Keratinocyte (primary cell): ENCODE measurements around the gene NLGN3. TPM values are rescaled to one million over a fixed set of nuclear protein-coding genes. Genes with fewer than 3 reads are reported as not detected.

Experiments used
- DNase-seq: peaks from one replicate; pipeline ENCODE4 v3.0.0-alpha.2; 2011; ENCODE audit warnings: low read depth, missing footprints, low spot score
- FAIRE-seq: peaks from 2 replicates; lab custom pipeline; 2011; peaks lifted over from hg19 to GRCh38; lab: Jason Lieb, UNC
- H2AFZ ChIP-seq: 2 replicates; pipeline ENCODE4 v1.6.0; 2012; ENCODE audit warnings: low read length, control low read depth, inconsistent platforms; ENCODE audit not compliant: control insufficient read depth
- H3K27ac ChIP-seq: 2 replicates; pipeline ENCODE4 v1.5.1; 2011; ENCODE audit warnings: low read length; ENCODE audit not compliant: control insufficient read depth, insufficient read depth
- H3K27me3 ChIP-seq: 3 replicates; pipeline ENCODE4 v1.6.0; 2011; ENCODE audit warnings: low read length; ENCODE audit not compliant: control insufficient read depth, insufficient read depth; ENCODE audit errors: extremely low read depth
- H3K36me3 ChIP-seq, 2 experiments: 2 replicates in 1 of 2; 3 replicates in 1 of 2; pipeline ENCODE4 v1.5.1; 2011; ENCODE audit warnings: low read length in 2 of 2, mild to moderate bottlenecking in 1 of 2; ENCODE audit not compliant: control insufficient read depth in 2 of 2, insufficient read depth in 2 of 2; ENCODE audit errors: extremely low read depth in 1 of 2
- H3K4me1 ChIP-seq: 3 replicates; pipeline ENCODE4 v1.5.1; 2011; ENCODE audit warnings: low read length; ENCODE audit not compliant: control insufficient read depth, insufficient read depth; ENCODE audit errors: extremely low read depth
- H3K4me2 ChIP-seq: 3 replicates; pipeline ENCODE4 v1.6.0; 2011; ENCODE audit warnings: low read depth, low read length; ENCODE audit not compliant: control insufficient read depth, insufficient read depth; ENCODE audit errors: extremely low read depth
- H3K4me3 ChIP-seq, 3 experiments: fragments of 200-600 bp in 1 of 3; sonication (generic) in 1 of 3; 2 replicates in 2 of 3; 3 replicates in 1 of 3; pipeline ENCODE4 v1.5.1; 2011 to 2016; ENCODE audit warnings: low read length in 3 of 3, mild to moderate bottlenecking in 3 of 3, control low read depth in 2 of 3, inconsistent platforms in 1 of 3, low read depth in 1 of 3, mixed read lengths in 1 of 3, mixed run types in 1 of 3, moderate library complexity in 1 of 3; ENCODE audit not compliant: control insufficient read depth in 2 of 3, insufficient read depth in 2 of 3; ENCODE audit errors: extremely low read depth in 1 of 3
- H3K79me2 ChIP-seq: 2 replicates; pipeline ENCODE4 v1.6.0; 2012; ENCODE audit warnings: low read length; ENCODE audit not compliant: control insufficient read depth, insufficient read depth
- H3K9ac ChIP-seq: 3 replicates; pipeline ENCODE4 v1.6.0; 2011; ENCODE audit warnings: low read length; ENCODE audit not compliant: control insufficient read depth, insufficient read depth; ENCODE audit errors: extremely low read depth
- H3K9me1 ChIP-seq: 3 replicates; pipeline ENCODE4 v1.6.0; 2011; ENCODE audit warnings: low read length; ENCODE audit not compliant: control insufficient read depth, insufficient read depth; ENCODE audit errors: extremely low read depth
- H3K9me3 ChIP-seq: 2 replicates; pipeline ENCODE4 v1.5.1; 2012; ENCODE audit warnings: low read depth, low read length; ENCODE audit not compliant: control insufficient read depth
- H4K20me1 ChIP-seq: 3 replicates; pipeline ENCODE4 v1.6.0; 2011; ENCODE audit warnings: low read length; ENCODE audit not compliant: control insufficient read depth, insufficient read depth; ENCODE audit errors: extremely low read depth
- CTCF ChIP-seq, 3 experiments: IDR thresholded peaks in 1 of 3; conservative IDR thresholded peaks in 1 of 3; optimal IDR thresholded peaks in 1 of 3; 2 replicates in 2 of 3; 3 replicates in 1 of 3; pipeline versions ENCODE3 to v1.5.1; 2011; ENCODE audit warnings: low read length in 3 of 3, mild to moderate bottlenecking in 3 of 3, moderate library complexity in 2 of 3, control low read depth in 1 of 3, inconsistent platforms in 1 of 3; ENCODE audit not compliant: insufficient read depth in 2 of 3; ENCODE audit errors: extremely low read depth in 1 of 3
- EZH2 ChIP-seq: IDR thresholded peaks from one replicate; pipeline ENCODE4 v1.6.1; 2012; ENCODE audit warnings: inconsistent platforms, mild to moderate bottlenecking, low read length, moderate library complexity
- dilution Hi-C: fragments of 300-500 bp; cut with MboI; formaldehyde crosslinking; loops from one replicate; pipeline ENCODE4 v1.7.0; 2020; ENCODE audit warnings: low sequenced_read_pairs; ENCODE audit not compliant: extremely low pct_ligation_motif_present
- polyA plus RNA-seq, 5 experiments: library from polyadenylated mRNA; depleted of rRNA in 3 of 5; stranded (reverse) in 3 of 5; stranded (forward) in 1 of 5; unstranded in 1 of 5; fragments of >200 nt; gene quantifications; 1 replicate in 1 of 5; 2 replicates in 3 of 5; 3 replicates in 1 of 5; pipeline versions ENCODE4 v1.2.1 to v1.2.3, GENCODE V29; 2011 to 2012; ENCODE audit warnings: missing spikeins in 2 of 5, low read depth in 1 of 5, low replicate concordance in 1 of 5
- small RNA-seq, 3 experiments: library from RNA; depleted of rRNA; stranded (forward); fragments of <200 nt; gene quantifications; one replicate each; pipeline ENCODE3, GENCODE V24; 2012; ENCODE audit warnings: low read depth in 3 of 3, low replicate concordance in 1 of 3; ENCODE audit not compliant: insufficient read length in 3 of 3

The NLGN3 gene
- polyA plus RNA-seq, 1 donor (not counting 4 experiments of a cell fraction or from before 2014, with no cell fraction given), result 0.05 TPM

DNA sequence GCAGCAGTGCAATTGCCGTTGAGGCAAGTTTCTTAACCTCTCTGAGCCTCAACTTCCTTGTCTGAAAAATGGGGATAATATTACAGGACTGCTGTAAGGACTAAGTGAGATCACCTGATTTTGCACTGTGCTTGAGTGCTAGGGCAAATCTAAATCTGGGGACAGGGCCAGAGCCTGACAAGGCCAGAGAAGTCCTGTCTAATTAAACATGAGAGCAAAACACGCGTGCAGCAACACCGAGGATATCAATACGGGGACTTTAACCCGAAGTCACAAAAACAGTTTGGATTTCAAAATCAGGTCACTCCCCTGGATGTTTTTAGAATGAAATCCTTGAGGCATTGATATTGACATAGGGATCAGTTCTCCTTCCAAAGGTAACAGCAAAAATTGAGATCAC, 72.7 kb downstream of the NLGN3 start:
- no peak overlapping the region for H3K4me3 ChIP-seq
- no peaks in the 10 kb centered on the region for H3K27me3 ChIP-seq
- dilution Hi-C loops, result no loop called here
- no peak overlapping the region for H3K4me2 ChIP-seq
- TF ChIP-seq EZH2 (no peak), CTCF (optimal IDR thresholded peaks at IDR 0.05 in 1 of 3, IDR thresholded peaks at IDR 0.05 in 1 of 3, conservative IDR thresholded peaks at IDR 0.05 in 1 of 3; ENCODE audit: extremely low read depth in 1 of 3, insufficient read depth in 2 of 3, low read length in 3 of 3) (no peak)
- no peaks in the 10 kb centered on the region for H3K9me3 ChIP-seq
- no peak overlapping the region for H3K27ac ChIP-seq
- no peaks in the 10 kb centered on the region for H4K20me1 ChIP-seq
- H3K9ac ChIP-seq, result no peak overlapping the region
- DNase-seq (no peak), FAIRE-seq (no peak)
- no peaks in the 10 kb centered on the region for H3K79me2 ChIP-seq
- no peaks in the 10 kb centered on the region for H3K36me3 ChIP-seq
- H2AFZ ChIP-seq, result no peak overlapping the region
- no peaks in the 10 kb centered on the region for H3K4me1 ChIP-seq
- H3K9me1 ChIP-seq, result no peaks in the 10 kb centered on the region

Small RNAs within 50 kb of the gene (small RNA-seq; reads per million reads assigned to genes)
- gene CXorf65, result 0 reads per million in 3 experiments

Other genes starting within 250 kb of the NLGN3 start
- not detected in 3 replicates for gene TEX11, start 236.1 kb upstream of the NLGN3 start, polyA plus RNA-seq
- gene SLC7A3, start 213.7 kb upstream of the NLGN3 start, polyA plus RNA-seq, result not detected in 3 replicates
- 78.8 to 94.0 TPM (median 83.7 TPM) in 3 replicates for gene SNX12, start 76.5 kb upstream of the NLGN3 start, polyA plus RNA-seq
- gene FOXO4, start 49.0 kb upstream of the NLGN3 start, polyA plus RNA-seq, result 1.5 to 3.2 TPM (median 1.6 TPM) in 3 replicates
- not detected in 3 replicates for gene CXorf65, start 38.1 kb upstream of the NLGN3 start, polyA plus RNA-seq
- 0.12 to 0.42 TPM (median 0.26 TPM) in 3 replicates for gene IL2RG, start 33.3 kb upstream of the NLGN3 start, polyA plus RNA-seq
- 4.2 to 7.1 TPM (median 4.5 TPM) in 3 replicates for gene MED12, start 26.2 kb upstream of the NLGN3 start, polyA plus RNA-seq
- not detected in 3 replicates for gene GJB1, start 78.4 kb downstream of the NLGN3 start, polyA plus RNA-seq
- gene ZMYM3, start 109.3 kb downstream of the NLGN3 start, polyA plus RNA-seq, result 7.3 to 11.6 TPM (median 7.7 TPM) in 3 replicates
- gene NONO, start 138.8 kb downstream of the NLGN3 start, polyA plus RNA-seq, result 229 to 352 TPM (median 245 TPM) in 3 replicates
- gene ITGB1BP2, start 156.9 kb downstream of the NLGN3 start, polyA plus RNA-seq, result 0.42 to 1.0 TPM (median 0.44 TPM) in 3 replicates
- gene TAF1, start 221.5 kb downstream of the NLGN3 start, polyA plus RNA-seq, result 12.1 to 14.6 TPM (median 13.3 TPM) in 3 replicates